HL-60/S4 treated with phorbol 12-myristate 13-acetate at 8.2 ng/mL for 4 days and 3 days (cell line): ENCODE data around the gene DGUOK.
"Not testable (repeated sequence)": the region's sequence is repeated elsewhere in the genome, so short reads cannot be mapped to it uniquely, and the experiment has no call there.

Experiments used
- in situ Hi-C: fragments of 300-500 bp; cut with MboI; formaldehyde crosslinking; loops from 2 replicates; pipeline ENCODE4 v1.15.0; 2022; ENCODE audit warnings: low sequenced_read_pairs

DGUOK gene

DNA sequence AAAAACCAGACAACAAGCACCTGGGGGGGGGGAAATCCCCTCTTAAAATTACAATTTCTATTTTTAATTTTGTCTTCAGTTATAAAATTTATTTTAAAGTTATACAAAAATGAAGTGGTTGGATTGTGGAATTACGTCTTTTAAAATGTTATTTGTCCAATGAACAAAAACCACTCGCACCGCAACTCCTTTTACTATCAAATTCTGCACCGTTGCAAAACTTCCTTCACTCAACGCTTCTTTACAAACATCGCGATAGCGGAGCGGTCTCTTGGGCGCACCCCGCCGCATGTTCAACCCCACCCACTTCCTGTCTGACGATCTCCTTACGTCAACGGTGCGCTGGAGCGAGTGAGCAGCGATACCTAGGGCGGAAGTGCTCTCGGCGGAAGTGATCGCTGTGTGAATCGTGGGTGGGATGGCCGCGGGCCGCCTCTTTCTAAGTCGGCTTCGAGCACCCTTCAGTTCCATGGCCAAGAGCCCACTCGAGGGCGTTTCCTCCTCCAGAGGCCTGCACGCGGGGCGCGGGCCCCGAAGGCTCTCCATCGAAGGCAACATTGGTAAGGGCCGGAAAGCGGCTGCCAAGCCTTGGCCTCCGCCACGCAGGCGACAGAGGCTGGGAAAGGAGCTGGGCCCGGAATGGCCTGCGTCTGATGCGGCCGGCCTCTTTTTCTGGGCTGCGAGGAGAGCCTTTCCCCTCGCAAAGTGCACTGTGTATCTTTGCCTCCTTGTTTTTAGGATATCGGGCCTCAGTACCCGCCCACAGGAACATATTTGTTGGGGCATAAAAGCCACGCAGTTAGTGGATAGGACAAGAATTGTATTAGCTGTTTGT, at the start of gene DGUOK:
Gene DGUOK, plus strand, starts transcription at position 388 of the 835 bp plus-strand sequence. Its CDS starts 31 bp downstream, at position 419.
- in situ Hi-C loops: no loop called here

DNA sequence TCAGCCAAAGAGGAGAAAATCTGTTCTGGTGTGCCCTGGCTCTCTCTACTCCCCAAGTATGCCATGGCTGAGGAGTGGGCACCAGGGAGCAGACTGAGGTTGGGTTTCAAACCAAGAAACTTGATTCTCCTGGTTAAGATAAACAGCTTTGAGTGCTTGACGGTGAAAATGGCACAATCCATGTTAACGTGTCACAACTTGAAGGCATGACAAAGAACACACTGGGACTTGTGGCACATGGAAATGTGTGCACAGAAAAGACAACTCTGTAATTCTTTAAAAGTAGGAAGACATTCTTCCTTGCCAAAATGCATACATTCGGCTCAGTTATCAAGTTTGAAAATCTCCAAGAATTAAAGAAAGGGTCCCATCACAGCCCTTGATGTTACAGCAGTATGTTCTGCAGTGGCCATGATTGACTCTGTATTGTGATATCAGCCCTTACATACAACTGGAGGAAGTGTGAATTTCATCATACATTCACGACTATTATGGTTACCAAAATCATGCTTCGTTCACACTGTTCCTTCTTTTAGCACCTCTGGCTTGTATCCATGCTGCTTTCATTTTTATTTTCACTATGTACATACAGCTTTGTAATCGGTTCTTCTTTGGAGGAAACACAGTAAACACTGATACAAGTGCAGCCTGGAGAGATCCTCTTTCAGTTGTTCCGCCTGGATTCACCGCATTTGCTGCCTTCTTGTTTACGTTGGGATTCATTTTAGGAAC, 49.4 kb upstream of the DGUOK start:
- in situ Hi-C loops: no loop called here

DNA sequence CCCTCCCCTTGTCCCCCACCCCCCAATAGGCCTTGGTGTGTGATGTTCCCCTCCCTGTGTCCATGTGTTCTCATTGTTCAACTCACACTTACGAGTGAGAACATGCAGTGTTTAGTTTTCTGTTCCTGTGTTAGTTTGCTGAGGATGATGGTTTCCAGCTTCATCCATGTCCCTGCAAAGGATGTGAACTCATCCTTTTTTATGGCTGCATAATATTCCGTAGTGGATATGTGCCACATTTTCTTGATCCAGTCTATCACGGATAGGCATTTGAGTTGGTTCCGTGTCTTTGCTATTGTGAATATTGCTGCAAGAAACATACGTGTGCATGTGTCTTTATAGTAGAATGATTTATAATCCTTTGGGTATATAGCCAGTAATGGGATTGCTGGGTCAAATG, 48.7 kb upstream of the DGUOK start:
- in situ Hi-C loops: not testable (repeated sequence)

GRCh38 chr2:73885406-73885805, 41.3 kb upstream of the DGUOK start:
- in situ Hi-C loops: no loop called here

DNA sequence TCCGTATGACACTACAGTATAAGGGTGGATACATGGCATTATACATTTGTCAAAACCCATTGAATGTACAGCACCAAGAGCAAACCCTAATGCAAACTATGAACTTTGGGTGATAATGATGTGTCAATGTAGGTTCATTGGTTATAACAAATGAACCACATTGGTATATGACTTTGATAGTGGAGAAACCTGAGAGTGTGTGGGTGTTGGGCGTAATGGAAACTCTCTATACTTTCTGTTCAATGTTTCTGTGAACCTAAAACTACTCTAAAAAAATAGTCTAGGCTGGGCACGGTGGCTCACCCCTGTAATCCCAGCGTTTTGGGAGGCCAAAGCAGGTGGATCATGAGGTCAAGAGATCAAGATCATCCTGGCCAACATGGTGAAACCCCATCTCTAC, 40.3 kb upstream of the DGUOK start:
- in situ Hi-C loops: no loop called here

DNA sequence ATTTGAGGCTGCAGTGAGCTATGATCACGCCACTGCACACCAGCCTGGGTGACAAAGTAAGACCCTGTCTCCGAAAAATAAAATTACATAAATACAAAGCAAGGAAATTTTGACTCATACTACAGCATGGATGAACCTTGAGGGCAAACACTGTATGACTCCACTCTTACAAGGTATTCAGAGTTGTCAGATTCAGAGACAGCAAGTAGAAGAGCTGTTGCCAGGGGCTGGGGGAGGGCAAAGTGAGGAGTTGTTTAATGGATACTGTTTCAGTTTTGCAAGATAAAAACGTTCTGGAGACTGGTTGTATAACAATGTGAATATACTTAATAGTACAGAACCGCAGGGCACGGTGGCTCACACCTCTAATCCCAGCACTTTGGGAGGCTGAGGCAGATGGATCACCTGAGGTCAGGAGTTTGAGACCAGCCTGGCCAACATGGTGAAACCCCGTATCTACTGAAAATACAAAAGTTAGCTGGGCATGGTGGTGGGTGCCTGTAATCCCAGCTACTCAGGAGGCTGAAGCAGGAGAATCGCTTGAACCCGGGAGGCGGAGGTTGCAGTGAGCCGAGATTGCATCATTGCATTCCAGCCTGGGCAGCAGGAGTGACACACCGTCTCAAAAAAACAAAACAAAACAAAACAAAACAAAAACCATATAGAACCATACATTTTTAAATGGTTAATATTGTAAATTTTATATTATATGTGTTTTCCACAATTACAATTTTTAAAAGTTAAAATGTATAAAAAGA, 38.9 kb upstream of the DGUOK start:
- in situ Hi-C loops: not testable (repeated sequence)

GRCh38 chr2:73888388-73888787, 38.3 kb upstream of the DGUOK start:
- in situ Hi-C loops: no loop called here

DNA sequence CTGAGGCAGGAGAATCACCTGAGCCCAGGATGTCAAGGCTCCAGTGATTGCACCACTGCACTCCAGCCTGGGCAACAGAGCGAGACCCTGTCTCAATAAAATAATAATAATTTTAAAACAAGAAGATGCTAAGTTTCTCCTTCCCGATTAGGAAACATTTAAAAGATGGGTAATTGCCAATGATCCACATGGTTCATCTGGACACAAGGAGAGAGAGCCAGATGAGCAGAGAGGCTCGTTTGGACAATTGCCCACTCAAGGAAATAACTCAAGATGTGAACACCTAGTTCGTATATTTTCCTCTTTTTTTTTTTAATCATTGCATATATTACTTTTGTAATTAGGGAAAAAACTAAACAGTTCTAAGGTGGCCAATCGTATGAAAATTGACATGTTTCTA, 37.5 kb upstream of the DGUOK start:
- in situ Hi-C loops: no loop called here

DNA sequence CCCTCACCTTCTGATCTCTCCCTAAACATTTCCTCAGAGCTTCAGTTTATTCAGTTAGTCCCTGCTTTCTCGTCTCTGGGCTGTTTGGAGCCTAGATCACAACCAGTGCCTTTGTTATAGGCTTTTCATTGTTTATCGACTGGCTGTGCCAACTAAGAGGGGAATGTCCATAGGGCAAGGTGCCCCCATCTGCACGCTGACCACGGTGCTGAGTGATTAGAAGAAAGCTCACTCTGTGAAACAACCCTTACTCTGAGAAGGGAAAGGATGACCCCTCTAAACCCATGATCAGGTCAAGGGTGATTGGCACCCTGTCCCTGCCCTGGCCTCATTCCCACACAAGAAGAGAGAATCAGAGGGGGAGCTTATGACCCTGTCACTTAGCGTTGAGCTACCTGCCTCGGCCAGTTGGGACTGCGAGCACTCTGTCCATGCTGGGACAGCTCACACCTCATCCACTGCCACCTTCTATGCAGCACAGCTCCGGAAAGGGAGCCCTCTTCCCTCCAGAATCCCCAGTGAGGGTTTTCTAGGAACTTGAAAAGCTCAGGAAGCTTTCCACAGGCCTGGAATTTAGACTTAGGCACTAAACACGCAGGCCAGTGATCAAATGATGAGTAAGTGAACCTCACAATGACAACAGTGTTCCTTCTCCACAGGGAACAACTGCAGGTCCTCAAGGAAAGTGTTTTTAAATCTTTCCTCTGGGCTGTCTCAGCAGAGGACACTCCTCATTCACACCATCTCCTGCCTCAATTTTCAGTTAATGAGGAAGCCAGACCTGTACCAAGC, 36.2 kb upstream of the DGUOK start:
- in situ Hi-C loops: no loop called here

- in situ Hi-C loops: no loop called here
Observed at GRCh38 chr2:73891276-73891901, 35.3 kb upstream of the DGUOK start.

DNA sequence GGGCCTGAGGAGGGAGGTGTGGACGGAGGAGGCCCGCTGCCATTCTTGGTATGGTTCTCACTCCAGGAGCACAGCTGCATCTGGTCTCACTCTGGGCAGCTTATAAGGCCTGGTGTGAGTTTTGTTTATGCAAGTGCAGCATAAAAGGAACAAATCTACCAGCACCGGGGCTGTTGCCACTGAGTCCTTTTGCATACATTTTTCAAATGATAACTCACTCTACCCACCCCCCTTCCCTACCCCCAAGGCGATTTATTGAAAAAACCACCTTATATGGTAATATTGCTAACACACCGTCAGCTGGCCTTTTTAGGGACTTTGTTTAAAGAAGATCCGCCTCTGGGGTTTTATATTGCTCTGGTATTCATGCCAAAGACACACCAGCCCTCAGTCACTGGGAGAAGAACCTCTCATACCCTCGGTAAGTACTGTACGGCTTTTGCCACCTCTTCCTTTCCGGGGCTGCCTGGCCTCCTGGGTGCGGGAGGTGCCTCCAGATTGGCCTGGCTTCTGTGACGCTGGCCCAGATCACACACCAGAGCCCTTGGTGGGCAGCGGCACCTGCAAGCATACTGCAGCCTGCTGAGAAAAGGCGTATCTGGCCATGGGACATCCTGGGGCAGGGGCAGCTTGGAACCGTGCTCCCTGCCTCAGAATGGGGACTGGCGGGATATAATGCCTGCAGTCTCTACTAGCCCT, 33.9 kb upstream of the DGUOK start, which contains the start of gene ACTG2:
Gene ACTG2, plus strand, starts transcription at position 378 of the 699 bp plus-strand sequence. CDS start 8,304 bp downstream, outside the sequence.
- in situ Hi-C loops: no loop called here

- in situ Hi-C loops: no loop called here
Observed at GRCh38 chr2:73893764-73894474, 32.8 kb upstream of the DGUOK start.

DNA sequence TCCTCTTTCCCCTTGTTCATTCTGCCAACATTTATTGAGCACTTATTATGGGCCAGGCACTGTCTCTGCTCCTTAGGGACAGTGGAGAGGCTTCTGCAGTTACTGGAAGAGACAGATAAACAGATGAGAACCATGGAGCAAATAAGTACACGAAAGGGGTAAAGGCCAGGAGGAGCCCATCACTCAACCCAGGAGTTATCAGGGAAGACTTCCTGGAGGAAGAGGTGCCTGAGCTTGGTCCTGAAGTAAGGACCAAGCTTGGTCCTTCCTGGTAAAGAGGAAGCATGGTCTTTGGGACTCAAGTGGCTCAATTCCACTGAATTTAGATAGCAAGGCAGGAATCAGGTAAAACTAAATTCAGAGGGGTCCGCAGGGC, 32.2 kb upstream of the DGUOK start:
- in situ Hi-C loops: no loop called here

- in situ Hi-C loops: no loop called here
Observed at GRCh38 chr2:73894877-73895276, 31.8 kb upstream of the DGUOK start.

GRCh38 chr2:73895473-73895872, 31.2 kb upstream of the DGUOK start:
- in situ Hi-C loops: no loop called here

- in situ Hi-C loops: no loop called here
Observed at GRCh38 chr2:73896362-73897239, 30.1 kb upstream of the DGUOK start.

- in situ Hi-C loops: no loop called here
Observed at GRCh38 chr2:73897240-73897583, 29.5 kb upstream of the DGUOK start.

DNA sequence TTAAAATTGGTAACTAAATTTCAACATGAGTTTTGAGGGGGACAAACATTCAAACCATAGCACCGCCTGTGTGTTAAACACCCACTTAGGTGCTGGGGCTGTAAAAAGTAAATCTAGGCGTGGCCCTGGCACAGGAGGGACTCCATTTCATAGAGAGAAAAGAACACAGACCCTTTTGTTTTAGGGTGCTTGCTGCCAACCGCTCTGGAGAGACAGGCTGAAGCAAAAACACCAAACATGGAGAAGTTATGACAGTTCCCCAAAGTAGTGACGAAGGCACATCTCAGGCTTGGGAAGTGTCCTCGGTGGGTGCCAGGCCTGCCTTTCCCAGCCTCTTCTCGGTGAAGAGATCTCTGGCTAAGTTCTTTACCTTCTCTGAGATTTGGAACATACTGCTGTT, 28.7 kb upstream of the DGUOK start:
- in situ Hi-C loops: no loop called here
